Jurkat, Clone E6-1 (cell line): ENCODE data around the gene UGT1A10.
"Not testable (repeated sequence)": the region's sequence is repeated elsewhere in the genome, so short reads cannot be mapped to it uniquely, and the experiment has no call there.

Experiments
- DNase-seq: peaks from one replicate; pipeline ENCODE4 v3.0.0-alpha.2; 2011; ENCODE audit warnings: low read depth, low spot score
- H3K4me3 ChIP-seq: 2 replicates; pipeline ENCODE4 v1.5.1; 2011; ENCODE audit warnings: mild to moderate bottlenecking, low read length, control low read depth, moderate library complexity

The UGT1A10 gene

GRCh38 chr2:233651430-233651829 is 15.2 kb downstream of the UGT1A10 start:
- H3K4me3 ChIP-seq = no peak overlapping the region
- no peak for DNase-seq

GRCh38 chr2:233654501-233654900 is 18.3 kb downstream of the UGT1A10 start:
- H3K4me3 ChIP-seq = no peak overlapping the region
- DNase-seq = no peak

- no peak for DNase-seq
- no peak overlapping the region for H3K4me3 ChIP-seq
Measured at GRCh38 chr2:233655043-233655442, 18.8 kb downstream of the UGT1A10 start.

GRCh38 chr2:233655943-233656342 is 19.7 kb downstream of the UGT1A10 start:
- not testable (repeated sequence) for H3K4me3 ChIP-seq, DNase-seq

- no peak for DNase-seq
- H3K4me3 ChIP-seq = no peak overlapping the region
Measured at GRCh38 chr2:233656443-233656842, 20.2 kb downstream of the UGT1A10 start.

GRCh38 chr2:233658610-233659009 is 22.4 kb downstream of the UGT1A10 start:
- DNase-seq = no peak
- no peak overlapping the region for H3K4me3 ChIP-seq

- no peak overlapping the region for H3K4me3 ChIP-seq
Measured at GRCh38 chr2:233663911-233664310, 27.7 kb downstream of the UGT1A10 start.

GRCh38 chr2:233668605-233669260 is 32.5 kb downstream of the UGT1A10 start:
- DNase-seq = no peak
- H3K4me3 ChIP-seq = no peak overlapping the region

More at GRCh38 chr2:233663911-233664310, 27.7 kb downstream of the UGT1A10 start:
- DNase-seq = no peak

GRCh38 chr2:233671290-233672161 is 35.3 kb downstream of the UGT1A10 start, which contains the start of gene UGT1A9:
TSS of gene UGT1A9 (plus strand) at chr2:233671898. CDS start at chr2:233671935, 37 bp downstream.
- no peak for DNase-seq
- no peak within 1 kb of the TSS for H3K4me3 ChIP-seq

GRCh38 chr2:233672886-233673285 is 36.6 kb downstream of the UGT1A10 start:
- no peak overlapping the region for H3K4me3 ChIP-seq

GRCh38 chr2:233673896-233674295 is 37.6 kb downstream of the UGT1A10 start:
- DNase-seq = no peak
- H3K4me3 ChIP-seq = no peak overlapping the region

More at GRCh38 chr2:233672886-233673285, 36.6 kb downstream of the UGT1A10 start:
- DNase-seq = no peak

- no peak for DNase-seq
Measured at GRCh38 chr2:233674314-233674713, 38.1 kb downstream of the UGT1A10 start.

GRCh38 chr2:233674995-233675394 is 38.7 kb downstream of the UGT1A10 start:
- DNase-seq = no peak
- no peak overlapping the region for H3K4me3 ChIP-seq

More at GRCh38 chr2:233674314-233674713, 38.1 kb downstream of the UGT1A10 start:
- H3K4me3 ChIP-seq = no peak overlapping the region

- DNase-seq = no peak
- no peak overlapping the region for H3K4me3 ChIP-seq
Measured at GRCh38 chr2:233676046-233676445, 39.8 kb downstream of the UGT1A10 start.

- DNase-seq = no peak
- no peak overlapping the region for H3K4me3 ChIP-seq
Measured at GRCh38 chr2:233679196-233679595, 42.9 kb downstream of the UGT1A10 start.

- no peak for DNase-seq
- no peak overlapping the region for H3K4me3 ChIP-seq
Measured at GRCh38 chr2:233680361-233681045, 44.3 kb downstream of the UGT1A10 start.

GRCh38 chr2:233681521-233682099 is 45.4 kb downstream of the UGT1A10 start, which contains the start of gene UGT1A7:
TSS of gene UGT1A7 (plus strand) at chr2:233681901. CDS start at chr2:233681938, 37 bp downstream.
- DNase-seq = no peak
- no peak within 1 kb of the TSS for H3K4me3 ChIP-seq

- H3K4me3 ChIP-seq = no peak overlapping the region
- no peak for DNase-seq
Measured at GRCh38 chr2:233684640-233685039, 48.4 kb downstream of the UGT1A10 start.

GRCh38 chr2:233686928-233687327 is 50.7 kb downstream of the UGT1A10 start:
- no peak for DNase-seq
- H3K4me3 ChIP-seq = no peak overlapping the region
